Mucosa of descending colon (tissue), 3 donors: ENCODE results near the gene DLG2. TPM values are rescaled to one million over a fixed set of nuclear protein-coding genes. Genes with fewer than 3 reads are reported as not detected.
"Not testable (repeated sequence)": the region's sequence is repeated elsewhere in the genome, so short reads cannot be mapped to it uniquely, and the experiment has no call there.

ENCODE experiments used
- ATAC-seq: fragments of 200-7000 bp; cut with Tn5 transposase; one replicate; pipeline ENCODE4 v1.9.1; 2020; ENCODE audit warnings: mild to moderate bottlenecking, moderate library complexity
- DNase-seq, 3 donors: peaks; one replicate each; pipeline ENCODE4 v3.0.0-alpha.2; 2020
- H3K36me3 ChIP-seq: fragments of 200-600 bp; one replicate; pipeline ENCODE4 v1.8.0; 2021; ENCODE audit warnings: low read depth, mild to moderate bottlenecking
- H3K4me1 ChIP-seq: fragments of 200-600 bp; one replicate; pipeline ENCODE4 v1.8.0; 2021; ENCODE audit warnings: low read depth, mild to moderate bottlenecking
- H3K4me3 ChIP-seq: fragments of 200-600 bp; one replicate; pipeline ENCODE4 v1.8.0; 2021; ENCODE audit warnings: mild to moderate bottlenecking
- H3K9me3 ChIP-seq: fragments of 200-600 bp; one replicate; pipeline ENCODE4 v1.8.0; 2021; ENCODE audit warnings: mild to moderate bottlenecking
- intact Hi-C, 2 donors: fragments of 100-400 bp; cut with DNase I in 1 of 2; cut with micrococcal nuclease in 1 of 2; formaldehyde crosslinking; loops; one replicate each; pipeline versions ENCODE4 v1.11.0 to v1.11.1; 2022; cut with DNase I, micrococcal nuclease
- total RNA-seq, 3 donors: library from RNA; stranded (reverse); fragmentation: NEBNext Ultra II Directional in 2 of 3; extraction: Animal tissue kit (Norgen Biotek cat#: 25700) in 2 of 3; gene quantifications; one replicate each; pipeline versions ENCODE4 v1.2.1 to v1.2.4, GENCODE V29; 2021 to 2023
- TF ChIP-seq, protein P1 (sequence below): fragments of 200-600 bp; IDR thresholded peaks from one replicate; pipeline ENCODE4 v1.8.0; 2022; ENCODE audit warnings: antibody characterized with exemption, mild to moderate bottlenecking
- donor health status: DM: no; HTN: no; CAD: no; lungs with moderate emphysema.
- donor health status: DM: no; HTN: no; CAD: no.
- donor health status: DM: no; HTN: yes; CAD: no.

The DLG2 gene
- total RNA-seq, 3 donors from 2014 or later, result 2.1 to 11.1 (median 2.4) TPM

- no peak for DNase-seq
- ATAC-seq, result no peak
- Histone ChIP-seq H3K4me1 (no peaks in the 10 kb centered on the region), H3K4me3 (no peak overlapping the region), H3K36me3 (no peaks in the 10 kb centered on the region), H3K9me3 (no peaks in the 10 kb centered on the region)
- TF ChIP-seq, protein P1, sequence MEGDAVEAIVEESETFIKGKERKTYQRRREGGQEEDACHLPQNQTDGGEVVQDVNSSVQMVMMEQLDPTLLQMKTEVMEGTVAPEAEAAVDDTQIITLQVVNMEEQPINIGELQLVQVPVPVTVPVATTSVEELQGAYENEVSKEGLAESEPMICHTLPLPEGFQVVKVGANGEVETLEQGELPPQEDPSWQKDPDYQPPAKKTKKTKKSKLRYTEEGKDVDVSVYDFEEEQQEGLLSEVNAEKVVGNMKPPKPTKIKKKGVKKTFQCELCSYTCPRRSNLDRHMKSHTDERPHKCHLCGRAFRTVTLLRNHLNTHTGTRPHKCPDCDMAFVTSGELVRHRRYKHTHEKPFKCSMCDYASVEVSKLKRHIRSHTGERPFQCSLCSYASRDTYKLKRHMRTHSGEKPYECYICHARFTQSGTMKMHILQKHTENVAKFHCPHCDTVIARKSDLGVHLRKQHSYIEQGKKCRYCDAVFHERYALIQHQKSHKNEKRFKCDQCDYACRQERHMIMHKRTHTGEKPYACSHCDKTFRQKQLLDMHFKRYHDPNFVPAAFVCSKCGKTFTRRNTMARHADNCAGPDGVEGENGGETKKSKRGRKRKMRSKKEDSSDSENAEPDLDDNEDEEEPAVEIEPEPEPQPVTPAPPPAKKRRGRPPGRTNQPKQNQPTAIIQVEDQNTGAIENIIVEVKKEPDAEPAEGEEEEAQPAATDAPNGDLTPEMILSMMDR, result no peak
- intact Hi-C loops, result no loop called here
Observed at GRCh38 chr11:84322211-84322610, 1304.9 kb downstream of the DLG2 start.

DNA sequence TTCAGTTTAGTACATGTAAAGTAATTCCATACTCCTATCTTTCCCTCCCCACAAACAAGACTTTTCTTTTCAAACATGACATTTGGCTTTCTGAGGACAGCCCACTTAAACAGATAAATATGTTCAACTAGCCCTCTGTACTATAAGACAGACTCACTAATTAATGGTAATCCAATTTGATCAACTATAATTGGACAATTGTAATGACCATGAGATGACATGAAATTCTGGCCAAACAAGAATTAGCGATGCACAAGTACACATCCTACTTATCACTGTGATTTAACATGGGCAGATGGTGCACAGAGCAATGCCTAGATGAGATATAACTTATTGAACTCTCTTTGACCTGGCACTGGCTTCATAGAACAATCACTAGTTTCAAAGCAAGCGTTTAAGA is 1307.3 kb downstream of the DLG2 start:
- TF ChIP-seq, protein P1, result no peak
- DNase-seq (no peak), ATAC-seq (no peak)
- intact Hi-C loops, result no loop called here
- no peaks in the 10 kb centered on the region for H3K4me1 ChIP-seq
- H3K36me3 ChIP-seq, result no peaks in the 10 kb centered on the region
- H3K9me3 ChIP-seq, result no peaks in the 10 kb centered on the region
- H3K4me3 ChIP-seq, result no peak overlapping the region

DNA sequence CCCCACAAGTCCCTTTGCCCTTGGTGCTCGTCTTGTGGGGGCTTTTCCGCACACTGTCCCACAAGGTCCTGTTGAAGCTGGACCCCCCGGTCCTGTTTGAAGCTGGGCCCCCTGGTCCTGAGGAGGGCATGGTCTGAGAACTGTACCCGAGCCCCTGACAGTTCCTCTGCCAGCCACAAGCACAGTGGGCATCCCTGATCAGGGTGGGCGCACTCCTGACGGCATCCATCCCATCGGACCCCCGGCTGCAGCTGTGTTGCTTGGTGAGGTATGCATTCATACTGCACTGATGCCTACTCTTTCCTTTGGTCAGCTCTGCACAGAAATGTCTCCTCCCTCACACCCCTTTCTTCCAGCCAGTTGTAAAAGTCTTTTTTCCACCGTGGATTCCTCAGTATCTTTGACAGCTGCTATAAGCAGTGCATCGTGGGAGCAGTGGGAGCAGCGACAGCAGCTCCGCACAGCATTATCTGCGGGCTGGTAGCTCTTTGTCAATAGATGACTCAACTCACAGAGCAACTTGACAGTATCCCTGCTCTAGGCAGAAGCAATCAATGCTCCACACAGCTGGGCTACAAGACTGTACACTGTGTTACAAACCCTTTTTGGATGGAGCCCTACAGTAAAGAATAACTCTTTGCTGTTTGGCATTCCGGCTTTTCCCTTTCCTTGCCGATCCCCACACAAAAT is 1310.1 kb downstream of the DLG2 start:
- ATAC-seq (no peak), DNase-seq (no peak)
- intact Hi-C loops, result no loop called here
- H3K4me1 ChIP-seq, result no peaks in the 10 kb centered on the region
- no peaks in the 10 kb centered on the region for H3K9me3 ChIP-seq
- H3K36me3 ChIP-seq, result no peaks in the 10 kb centered on the region
- TF ChIP-seq, protein P1, result no peak
- H3K4me3 ChIP-seq, result no peak overlapping the region

DNA sequence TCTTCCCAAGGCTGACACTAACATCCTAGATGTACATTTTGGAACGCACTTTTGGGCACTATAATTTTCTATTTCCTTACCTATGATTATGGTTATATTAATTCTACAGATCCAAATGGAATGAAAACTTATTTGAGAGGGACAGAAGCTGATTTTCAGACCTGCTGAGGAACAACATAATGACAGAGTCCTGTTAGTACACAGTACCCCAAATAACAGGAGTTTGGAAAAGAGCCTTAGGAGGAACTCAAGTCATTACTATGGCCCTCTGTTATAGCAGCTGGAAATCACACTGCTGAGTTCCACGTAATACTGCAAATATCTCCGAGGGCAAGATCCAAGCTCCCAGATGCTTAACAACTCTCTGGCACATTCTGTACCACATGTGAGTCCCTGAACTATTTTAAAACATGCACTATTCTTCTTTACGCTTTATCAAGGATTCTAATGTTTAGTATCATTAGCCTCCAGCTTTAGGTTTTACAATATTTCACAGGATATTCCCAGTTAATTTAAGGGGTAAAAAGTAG is 1313.2 kb downstream of the DLG2 start:
- TF ChIP-seq, protein P1, result no peak
- intact Hi-C loops, result no loop called here
- DNase-seq (no peak), ATAC-seq (no peak)
- H3K4me1 ChIP-seq, result no peaks in the 10 kb centered on the region
- no peaks in the 10 kb centered on the region for H3K36me3 ChIP-seq
- H3K4me3 ChIP-seq, result no peak overlapping the region
- no peaks in the 10 kb centered on the region for H3K9me3 ChIP-seq

DNA sequence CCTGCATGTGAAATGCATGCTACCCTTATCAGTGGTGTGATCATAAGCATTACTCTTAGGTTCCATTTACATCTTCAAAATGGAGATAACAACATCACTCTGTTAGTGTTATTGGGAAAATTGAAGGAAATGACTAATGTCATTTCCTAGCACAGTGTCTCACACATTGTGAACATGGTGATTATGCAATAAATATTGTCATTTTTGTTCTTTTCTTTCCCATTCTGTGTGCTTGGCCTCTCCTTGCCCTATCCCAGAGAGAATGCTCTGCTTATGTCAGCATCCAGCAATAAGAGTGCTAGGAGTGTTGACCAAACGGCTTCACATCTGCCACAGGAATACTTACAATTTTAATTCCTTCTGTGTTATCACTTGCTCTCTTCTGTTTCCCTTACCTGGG is 1316.9 kb downstream of the DLG2 start:
- ATAC-seq, result no peak
- intact Hi-C loops, result no loop called here
- no peak for DNase-seq
- Histone ChIP-seq H3K4me1 (no peaks in the 10 kb centered on the region), H3K9me3 (no peaks in the 10 kb centered on the region), H3K36me3 (no peaks in the 10 kb centered on the region), H3K4me3 (no peak overlapping the region)
- TF ChIP-seq, protein P1, result no peak

GRCh38 chr11:84308491-84308890 is 1318.7 kb downstream of the DLG2 start:
- H3K4me3 ChIP-seq, H3K9me3 ChIP-seq, H3K4me1 ChIP-seq, H3K36me3 ChIP-seq, intact Hi-C loops, DNase-seq, ATAC-seq: not testable (repeated sequence)
